IMR-90 (cell line): ENCODE measurements around the gene BPIFA1. TPM values are rescaled to one million over a fixed set of nuclear protein-coding genes. Genes with fewer than 3 reads are reported as not detected.

Experiments
- ATAC-seq: fragments of 200-7000 bp; cut with Tn5 transposase; 2 replicates; pipeline ENCODE4 v1.9.1; 2020; ENCODE audit warnings: low read depth, mild to moderate bottlenecking, moderate library complexity
- BruUV-seq: library from RNA; stranded (reverse); fragments of 400-500 nt; replicated peaks from 2 replicates; lab custom pipeline; 2021; lab: Mats Ljungman, UMichigan
- CTCF ChIA-PET: fragments of 300-600 bp; formaldehyde crosslinking; extraction: SDS; loops from one replicate; lab custom pipeline; 2021; ENCODE audit warnings: antibody characterized with exemption; lab: Yijun Ruan, JAX
- POLR2A ChIA-PET: fragments of 300-600 bp; sonication (Branson Sonifier 250); formaldehyde crosslinking; loops from one replicate; lab custom pipeline; 2022; ENCODE audit warnings: antibody characterized with exemption; ENCODE audit not compliant: unreplicated experiment; lab: Charles Lee
- DNase-seq: peaks from one replicate; pipeline ENCODE4 v3.0.0; 2013
- H2AFZ ChIP-seq: replicated peaks from 2 replicates; pipeline ENCODE3; 2013; ENCODE audit warnings: low read length, mild to moderate bottlenecking; ENCODE audit not compliant: poor library complexity
- H2AK5ac ChIP-seq: 2 replicates; pipeline ENCODE4 v1.6.1; 2013; ENCODE audit warnings: low read depth, low read length, inconsistent platforms
- H2AK9ac ChIP-seq: replicated peaks from 2 replicates; pipeline ENCODE3; 2013; ENCODE audit warnings: mild to moderate bottlenecking, low read depth, low read length, moderate library complexity; ENCODE audit not compliant: poor library complexity
- H2BK120ac ChIP-seq: 2 replicates; pipeline ENCODE4 v1.6.1; 2013; ENCODE audit warnings: low read depth, low read length, inconsistent platforms
- H2BK15ac ChIP-seq: 3 replicates; pipeline ENCODE4 v1.6.1; 2013; ENCODE audit warnings: low read depth, low read length, inconsistent platforms
- H2BK20ac ChIP-seq: 2 replicates; pipeline ENCODE4 v1.6.1; 2013; ENCODE audit warnings: low read depth, mild to moderate bottlenecking, inconsistent platforms, low read length, moderate library complexity
- H2BK5ac ChIP-seq: 2 replicates; pipeline ENCODE4 v1.6.1; 2013; ENCODE audit warnings: mild to moderate bottlenecking, low read depth, low read length, inconsistent platforms; ENCODE audit not compliant: poor library complexity, severe bottlenecking
- H3K14ac ChIP-seq: replicated peaks from 2 replicates; pipeline ENCODE4 v1.6.1; 2013; ENCODE audit warnings: low read depth, low read length, inconsistent platforms
- H3K18ac ChIP-seq: 2 replicates; pipeline ENCODE4 v1.6.1; 2013; ENCODE audit warnings: low read depth, low read length, control low read depth
- H3K23ac ChIP-seq: 2 replicates; pipeline ENCODE4 v1.6.1; 2013; ENCODE audit warnings: low read depth, low read length, inconsistent platforms
- H3K27ac ChIP-seq: 2 replicates; pipeline ENCODE4 v1.5.1; 2013; ENCODE audit warnings: mild to moderate bottlenecking, control low read depth, low read length; ENCODE audit not compliant: insufficient read depth
- H3K27me3 ChIP-seq: 2 replicates; pipeline ENCODE4 v1.6.1; 2013; ENCODE audit warnings: low read length; ENCODE audit not compliant: control insufficient read depth, insufficient read depth
- H3K36me3 ChIP-seq: 2 replicates; pipeline ENCODE4 v1.6.1; 2013; ENCODE audit warnings: low read length, mixed read lengths; ENCODE audit not compliant: control insufficient read depth, insufficient read depth
- H3K4ac ChIP-seq: 2 replicates; pipeline ENCODE4 v1.6.1; 2013; ENCODE audit warnings: low read depth, low read length, inconsistent platforms
- H3K4me1 ChIP-seq: 2 replicates; pipeline ENCODE4 v1.6.1; 2013; ENCODE audit warnings: low read length, mixed read lengths; ENCODE audit not compliant: control insufficient read depth, insufficient read depth
- H3K4me2 ChIP-seq: 2 replicates; pipeline ENCODE4 v1.6.1; 2013; ENCODE audit warnings: low read depth, mild to moderate bottlenecking, control low read depth, low read length, moderate library complexity
- H3K4me3 ChIP-seq: 2 replicates; pipeline ENCODE4 v1.5.1; 2013; ENCODE audit warnings: low read depth, mild to moderate bottlenecking, control low read depth, low read length, moderate library complexity; ENCODE audit not compliant: insufficient read depth
- H3K56ac ChIP-seq: 2 replicates; pipeline ENCODE4 v1.6.1; 2013; ENCODE audit warnings: low read length, inconsistent platforms; ENCODE audit not compliant: insufficient read depth; ENCODE audit errors: extremely low read depth
- H3K79me1 ChIP-seq, 2 experiments: 2 replicates each; pipeline ENCODE4 v1.6.1; 2013; ENCODE audit warnings: low read length in 2 of 2, inconsistent platforms in 1 of 2, low read depth in 1 of 2
- H3K9ac ChIP-seq: 2 replicates; pipeline ENCODE4 v1.6.1; 2013; ENCODE audit warnings: low read depth, low read length, control low read depth
- H3K9me1 ChIP-seq: 2 replicates; pipeline ENCODE4 v1.6.1; 2013; ENCODE audit warnings: low read length, inconsistent platforms; ENCODE audit not compliant: insufficient read depth
- H3K9me3 ChIP-seq: 2 replicates; pipeline ENCODE4 v1.6.1; 2013; ENCODE audit warnings: low read length; ENCODE audit not compliant: control insufficient read depth, insufficient read depth
- H4K20me1 ChIP-seq: 2 replicates; pipeline ENCODE4 v1.6.1; 2013; ENCODE audit warnings: low read length, inconsistent platforms; ENCODE audit not compliant: insufficient read depth
- H4K5ac ChIP-seq: 2 replicates; pipeline ENCODE4 v1.6.1; 2013; ENCODE audit warnings: mild to moderate bottlenecking, low read depth, low read length, control low read depth
- H4K8ac ChIP-seq, 2 experiments: 2 replicates each; pipeline ENCODE4 v1.6.1; 2013; ENCODE audit warnings: low read depth in 2 of 2, low read length in 2 of 2, control low read depth in 1 of 2, inconsistent platforms in 1 of 2
- H4K91ac ChIP-seq: 2 replicates; pipeline ENCODE4 v1.6.1; 2013; ENCODE audit warnings: low read depth, low read length, inconsistent platforms; ENCODE audit not compliant: insufficient read depth
- BHLHE40 ChIP-seq: fragments of 150-350 bp; IDR thresholded peaks from 2 replicates; pipeline ENCODE4 v1.6.1; 2016; ENCODE audit warnings: mild to moderate bottlenecking, low read depth, low read length
- CEBPB ChIP-seq: IDR thresholded peaks from 2 replicates; pipeline ENCODE4 v1.6.1; 2012; ENCODE audit warnings: low read depth, low read length, improper control_type of control experiment
- CHD1 ChIP-seq: IDR thresholded peaks from 2 replicates; pipeline ENCODE4 v1.6.1; 2012; ENCODE audit warnings: low read depth, low read length, improper control_type of control experiment
- ELK1 ChIP-seq: fragments of 150-350 bp; IDR thresholded peaks from 2 replicates; pipeline ENCODE4 v1.6.1; 2016; ENCODE audit warnings: low read depth, mild to moderate bottlenecking, low read length, moderate library complexity, borderline replicate concordance
- FOS ChIP-seq: fragments of 150-350 bp; IDR thresholded peaks from 2 replicates; pipeline ENCODE4 v1.6.1; 2016; ENCODE audit warnings: low read depth, low read length
- MAFK ChIP-seq: IDR thresholded peaks from 2 replicates; pipeline ENCODE4 v1.6.1; 2012; ENCODE audit warnings: low read depth, low read length, improper control_type of control experiment
- MAZ ChIP-seq: IDR thresholded peaks from 2 replicates; pipeline ENCODE4 v1.6.1; 2012; ENCODE audit warnings: low read depth, mild to moderate bottlenecking, low read length, improper control_type of control experiment, moderate library complexity, borderline replicate concordance
- MXI1 ChIP-seq: IDR thresholded peaks from 2 replicates; pipeline ENCODE4 v1.6.1; 2012; ENCODE audit warnings: low read depth, mild to moderate bottlenecking, low read length, moderate library complexity, borderline replicate concordance
- NFE2L2 ChIP-seq: fragments of 150-350 bp; IDR thresholded peaks from 2 replicates; pipeline ENCODE4 v1.6.1; 2016; ENCODE audit warnings: low read depth, mild to moderate bottlenecking, low read length
- POLR2A ChIP-seq: IDR thresholded peaks from 2 replicates; pipeline ENCODE4 v1.6.1; 2012; ENCODE audit warnings: mild to moderate bottlenecking, low read depth, low read length
- RAD21 ChIP-seq: IDR thresholded peaks from 2 replicates; pipeline ENCODE4 v1.6.1; 2012; ENCODE audit warnings: low read length, improper control_type of control experiment
- RCOR1 ChIP-seq: IDR thresholded peaks from 2 replicates; pipeline ENCODE4 v1.6.1; 2012; ENCODE audit warnings: mild to moderate bottlenecking, low read length, improper control_type of control experiment; ENCODE audit not compliant: insufficient replicate concordance
- RFX5 ChIP-seq: IDR thresholded peaks from 2 replicates; pipeline ENCODE4 v1.8.0; 2012; ENCODE audit warnings: low read depth, mild to moderate bottlenecking, low read length, moderate library complexity
- SMC3 ChIP-seq: fragments of 150-350 bp; IDR thresholded peaks from 2 replicates; pipeline ENCODE4 v1.6.1; 2016; ENCODE audit warnings: low read depth, mild to moderate bottlenecking, antibody characterized with exemption, low read length, moderate library complexity
- USF2 ChIP-seq: fragments of 150-350 bp; IDR thresholded peaks from 2 replicates; pipeline ENCODE4 v1.6.1; 2017; ENCODE audit warnings: mild to moderate bottlenecking, antibody characterized with exemption, low read length, low read depth
- WGBS, 2 experiments: methylation state at CpG; one replicate each; pipeline versions ENCODE4 v1.1.5 to v1.1.7; 2013; ENCODE audit warnings: missing lambda C conversion rate in 2 of 2; ENCODE audit not compliant: insufficient read length in 1 of 2; ENCODE audit errors: extremely low coverage in 2 of 2; 5-methylcytosine and 5-hydroxymethylcytosine counted together
- dilution Hi-C: fragments of 300-500 bp; cut with HindIII; formaldehyde crosslinking; loops from one replicate; pipeline ENCODE4 v1.14.3; 2018; ENCODE audit warnings: low sequenced_read_pairs; ENCODE audit not compliant: unreplicated experiment
- in situ Hi-C: fragments of 300-500 bp; cut with MboI; formaldehyde crosslinking; loops from 3 replicates; pipeline ENCODE4 v1.14.3; 2019; ENCODE audit warnings: low sequenced_read_pairs, inconsistent platforms, mixed read lengths
- intact Hi-C: fragments of 100-400 bp; cut with micrococcal nuclease; formaldehyde crosslinking; loops from 2 replicates; pipeline ENCODE4 v1.10.0; 2022
- polyA plus RNA-seq, 3 experiments: library from polyadenylated mRNA; depleted of rRNA; stranded (reverse); fragments of >200 nt; gene quantifications; 2 replicates each; pipeline ENCODE4 v1.2.3, GENCODE V29; 2012; ENCODE audit warnings: low replicate concordance in 1 of 3
- total RNA-seq: library from RNA; depleted of rRNA; stranded (reverse); fragments of >200 nt; gene quantifications from 2 replicates; pipeline ENCODE4 v1.2.3, GENCODE V29; 2012

BPIFA1 gene
- total and polyA plus RNA-seq, 2 of the 4 experiments (the other 2 are of a cell fraction) = not detected

GRCh38 chr20:33279261-33279910 lies 43.6 kb downstream of the BPIFA1 start:
- Histone ChIP-seq H4K91ac (no peak overlapping the region), H2BK120ac (no peak overlapping the region), H3K56ac (no peak overlapping the region), H4K5ac (no peak overlapping the region), H4K8ac (no peak overlapping the region), H2BK20ac (no peak overlapping the region), H3K9ac (no peak overlapping the region), H3K4me1 (no peaks in the 10 kb centered on the region), H3K18ac (no peak overlapping the region), H2AFZ (no peak overlapping the region), H3K4me2 (no peak overlapping the region), H3K23ac (no peak overlapping the region), H3K36me3 (no peaks in the 10 kb centered on the region), H3K79me1 (no peaks in the 10 kb centered on the region), H3K27me3 (peaks cover 18% of the 10 kb centered on the region), H3K9me1 (no peaks in the 10 kb centered on the region), H3K4me3 (no peak overlapping the region), H3K27ac (no peak overlapping the region), H2BK5ac (no peak overlapping the region), H2BK15ac (no peak overlapping the region), H3K4ac (no peak overlapping the region), H2AK5ac (no peak overlapping the region), H3K14ac (no peak overlapping the region), H3K9me3 (no peaks in the 10 kb centered on the region), H2AK9ac (no peak overlapping the region), H4K20me1 (no peaks in the 10 kb centered on the region)
- TF ChIP-seq RAD21 (no peak), MAFK (no peak), CEBPB (no peak), MXI1 (no peak), ELK1 (no peak), POLR2A (no peak), SMC3 (no peak), MAZ (no peak), FOS (no peak), USF2 (no peak), RCOR1 (no peak), RFX5 (no peak), NFE2L2 (no peak), CHD1 (no peak), BHLHE40 (no peak)
- in situ Hi-C loops (no loop called here), dilution Hi-C loops (no loop called here), intact Hi-C loops (no loop called here)
- no peak for ATAC-seq
- ChIA-PET POLR2A (no interaction called here), CTCF (no interaction called here)
- BruUV-seq = no TSS peak
- DNase-seq = no peak
- no CpG with 5 or more reads among the region's 6 CpGs for WGBS, 2 experiments
